Endothelial cell (in vitro differentiated cells): ENCODE data around the gene STX8. TPM values are rescaled to one million over a fixed set of nuclear protein-coding genes. Genes with fewer than 3 reads are reported as not detected.

ENCODE experiments used
- DNase-seq: peaks from one replicate; pipeline ENCODE4 v3.0.0; 2021; ENCODE audit warnings: low spot score
- H3K27ac Mint-ChIP-seq: one replicate; pipeline ENCODE4 v1.8.0; 2021; ENCODE audit warnings: mixed read lengths, inconsistent platforms; ENCODE audit not compliant: unreplicated experiment
- H3K27me3 Mint-ChIP-seq: one replicate; pipeline ENCODE4 v1.8.0; 2021; ENCODE audit warnings: mild to moderate bottlenecking, moderate library complexity, mixed read lengths, inconsistent platforms; ENCODE audit not compliant: unreplicated experiment
- H3K36me3 Mint-ChIP-seq: one replicate; pipeline ENCODE4 v1.8.0; 2021; ENCODE audit warnings: mild to moderate bottlenecking, low read depth, mixed read lengths, inconsistent platforms; ENCODE audit not compliant: unreplicated experiment
- H3K4me1 Mint-ChIP-seq: one replicate; pipeline ENCODE4 v1.8.0; 2021; ENCODE audit warnings: mild to moderate bottlenecking, mixed read lengths, inconsistent platforms; ENCODE audit not compliant: unreplicated experiment
- H3K4me3 Mint-ChIP-seq: one replicate; pipeline ENCODE4 v1.8.0; 2021; ENCODE audit warnings: mild to moderate bottlenecking, mixed read lengths, inconsistent platforms; ENCODE audit not compliant: unreplicated experiment
- H3K9me3 Mint-ChIP-seq: one replicate; pipeline ENCODE4 v1.8.0; 2021; ENCODE audit warnings: mixed read lengths, inconsistent platforms; ENCODE audit not compliant: unreplicated experiment
- CTCF ChIP-seq: fragments of 200-600 bp; sonication (generic); IDR thresholded peaks from one replicate; pipeline ENCODE4 v1.5.0; 2021; ENCODE audit warnings: antibody characterized with exemption; ENCODE audit not compliant: unreplicated experiment
- total RNA-seq: library from RNA; stranded (reverse); fragmentation: NEBNext Ultra II Directional; extraction: Animal tissue kit (Norgen Biotek cat#: 25700); gene quantifications from one replicate; pipeline ENCODE4 v1.2.1, GENCODE V29; 2021; ENCODE audit not compliant: unreplicated experiment

The STX8 gene
- total RNA-seq, 1 donor from 2014 or later: 49.2 TPM

DNA sequence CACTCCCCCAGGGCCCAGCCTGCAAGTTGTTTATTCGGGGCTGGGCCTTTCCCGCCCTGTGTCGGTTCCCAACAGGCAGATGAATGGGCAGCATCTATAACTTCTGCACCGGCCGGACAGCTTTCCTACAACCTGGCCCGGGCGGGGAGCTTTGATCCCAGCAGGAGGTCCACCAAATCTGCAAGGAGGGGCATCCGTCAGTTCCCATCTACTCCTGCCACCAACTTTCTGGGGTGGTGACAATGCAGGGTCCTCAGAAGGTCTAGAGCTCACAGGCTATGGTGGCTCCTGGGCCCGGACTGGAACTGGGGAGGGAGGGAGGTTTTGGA lies 342.4 kb downstream of the STX8 start:
- Mint-ChIP-seq H3K4me1 (peaks cover 14% of the 10 kb centered on the region), H3K9me3 (no peaks in the 10 kb centered on the region), H3K4me3 (no peak overlapping the region), H3K27me3 (peaks cover 19% of the 10 kb centered on the region), H3K27ac (no peak overlapping the region), H3K36me3 (no peaks in the 10 kb centered on the region)
- no peak for DNase-seq
- TF ChIP-seq CTCF: no peak

DNA sequence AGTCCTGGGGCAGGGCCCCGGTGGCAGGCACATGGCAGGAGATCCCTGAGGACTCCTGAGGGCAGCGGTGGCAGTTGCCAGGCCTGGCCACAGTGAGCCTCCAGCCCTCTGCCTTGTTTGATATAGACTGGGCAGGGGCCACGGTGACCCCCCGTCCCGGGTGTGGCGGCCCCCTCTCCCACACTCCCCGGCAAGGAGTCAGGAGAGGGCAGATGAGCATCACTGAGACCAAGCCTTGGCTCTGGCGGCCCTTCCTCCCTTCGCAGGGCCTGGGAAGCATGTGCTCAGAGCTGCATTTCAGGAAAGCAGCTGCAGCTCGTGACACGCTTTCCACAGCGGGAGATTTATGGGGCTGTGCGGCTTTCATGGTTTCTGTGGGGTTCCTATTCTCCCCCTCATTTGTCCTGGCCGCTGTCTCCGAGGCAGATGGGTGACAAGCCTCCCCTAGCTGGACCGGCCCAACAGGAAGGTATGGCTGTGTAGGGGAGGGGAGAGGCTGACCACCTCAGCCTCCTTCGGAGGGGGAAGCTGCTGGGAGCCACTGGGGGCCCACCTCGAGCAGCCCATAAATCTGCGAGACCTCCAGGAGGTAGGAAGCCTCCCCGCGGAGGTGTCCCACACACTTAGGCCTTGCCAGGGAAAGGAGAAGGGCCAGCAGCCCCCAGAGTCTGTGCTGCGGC lies 342.9 kb downstream of the STX8 start:
- TF ChIP-seq CTCF: no peak
- H3K4me1 Mint-ChIP-seq: peaks cover 14% of the 10 kb centered on the region

GRCh38 chr17:9232155-9232475 lies 343.5 kb downstream of the STX8 start:
- Mint-ChIP-seq H3K27me3 (peaks cover 19% of the 10 kb centered on the region), H3K4me3 (no peak overlapping the region), H3K9me3 (no peaks in the 10 kb centered on the region), H3K27ac (no peak overlapping the region), H3K4me1 (peaks cover 14% of the 10 kb centered on the region), H3K36me3 (no peaks in the 10 kb centered on the region)
- TF ChIP-seq CTCF: no peak
- no peak for DNase-seq

More for the DNA sequence above, 342.9 kb downstream of the STX8 start:
- no peaks in the 10 kb centered on the region for H3K9me3 Mint-ChIP-seq
- no peak overlapping the region for H3K27ac Mint-ChIP-seq
- DNase-seq: no peak
- H3K36me3 Mint-ChIP-seq: no peaks in the 10 kb centered on the region
- peaks cover 19% of the 10 kb centered on the region for H3K27me3 Mint-ChIP-seq
- no peak overlapping the region for H3K4me3 Mint-ChIP-seq

GRCh38 chr17:9231449-9232154 lies 344.0 kb downstream of the STX8 start:
- no peak for TF ChIP-seq CTCF
- Mint-ChIP-seq H3K27ac (no peak overlapping the region), H3K36me3 (no peaks in the 10 kb centered on the region), H3K4me3 (no peak overlapping the region), H3K27me3 (peaks cover 19% of the 10 kb centered on the region), H3K4me1 (peaks cover 14% of the 10 kb centered on the region), H3K9me3 (no peaks in the 10 kb centered on the region)
- DNase-seq: no peak

DNA sequence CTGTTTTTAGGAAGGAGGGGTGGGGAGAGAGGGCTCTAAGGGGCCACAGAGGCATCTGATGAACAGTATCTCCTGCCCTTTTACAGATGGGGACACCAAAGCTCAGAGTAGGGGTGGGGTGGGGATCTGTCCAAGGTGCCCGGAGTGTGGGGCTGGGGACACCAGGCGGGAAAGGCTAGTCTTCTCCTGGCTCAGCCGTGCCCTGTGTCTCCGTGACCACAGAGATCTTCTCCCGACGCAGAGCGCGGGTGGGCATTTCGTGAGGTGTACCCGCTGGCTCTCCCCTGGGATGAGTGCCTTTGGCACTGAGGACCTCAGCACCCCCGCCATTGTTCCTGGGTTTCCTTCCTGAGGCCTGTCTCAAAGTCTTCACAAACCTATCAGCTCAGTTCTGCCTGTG lies 344.8 kb downstream of the STX8 start:
- H3K4me1 Mint-ChIP-seq: peaks cover 14% of the 10 kb centered on the region
- peaks cover 14% of the 10 kb centered on the region for H3K27me3 Mint-ChIP-seq
- H3K27ac Mint-ChIP-seq: no peak overlapping the region
- H3K9me3 Mint-ChIP-seq: no peaks in the 10 kb centered on the region
- no peaks in the 10 kb centered on the region for H3K36me3 Mint-ChIP-seq
- H3K4me3 Mint-ChIP-seq: no peak overlapping the region
- no peak for DNase-seq
- no peak for TF ChIP-seq CTCF
